IPS-NIHi7 (cell line): ENCODE data around the gene DLK1.

Source experiments
- DNase-seq: peaks from one replicate; pipeline ENCODE4 v3.0.0; 2012; ENCODE audit warnings: mixed read lengths; ENCODE audit errors: extremely low spot score

Gene DLK1

GRCh38 chr14:100693877-100694578 lies 32.7 kb upstream of the DLK1 start:
- DNase-seq = no peak

GRCh38 chr14:100694579-100695422 lies 31.9 kb upstream of the DLK1 start:
- no peak for DNase-seq

GRCh38 chr14:100695423-100695738 lies 31.3 kb upstream of the DLK1 start:
- DNase-seq = no peak

GRCh38 chr14:100696008-100696407 lies 30.7 kb upstream of the DLK1 start:
- DNase-seq = no peak

- DNase-seq = no peak
Observed at GRCh38 chr14:100696590-100696989, 30.1 kb upstream of the DLK1 start.

- no peak for DNase-seq
Observed at GRCh38 chr14:100698066-100698465, 28.6 kb upstream of the DLK1 start.

- DNase-seq = no peak
Observed at GRCh38 chr14:100698666-100699448, 27.8 kb upstream of the DLK1 start.

GRCh38 chr14:100701314-100701713 lies 25.4 kb upstream of the DLK1 start:
- no peak for DNase-seq

- DNase-seq = no peak
Observed at GRCh38 chr14:100702590-100702989, 24.1 kb upstream of the DLK1 start.

GRCh38 chr14:100703386-100704220 lies 23.1 kb upstream of the DLK1 start:
- no peak for DNase-seq

GRCh38 chr14:100706200-100706599 lies 20.5 kb upstream of the DLK1 start:
- no peak for DNase-seq

GRCh38 chr14:100706860-100707259 lies 19.8 kb upstream of the DLK1 start:
- no peak for DNase-seq

- peak; percentile 89 for DNase-seq
Observed at GRCh38 chr14:100708425-100709288, 18.0 kb upstream of the DLK1 start.

- DNase-seq = peak; percentile 67
Observed at GRCh38 chr14:100709289-100710284, 17.1 kb upstream of the DLK1 start.

GRCh38 chr14:100710391-100710790 lies 16.3 kb upstream of the DLK1 start:
- DNase-seq = no peak

GRCh38 chr14:100710826-100711462 lies 15.7 kb upstream of the DLK1 start:
- DNase-seq = no peak

- DNase-seq = no peak
Observed at GRCh38 chr14:100711493-100711892, 15.2 kb upstream of the DLK1 start.

GRCh38 chr14:100712490-100712889 lies 14.2 kb upstream of the DLK1 start:
- DNase-seq = no peak

GRCh38 chr14:100713705-100714104 lies 13.0 kb upstream of the DLK1 start:
- no peak for DNase-seq
